ENCODE measurements around the gene C20orf204. TPM values are rescaled to one million over a fixed set of nuclear protein-coding genes. Genes with fewer than 3 reads are reported as not detected.

Gene C20orf204
- polyA plus RNA-seq, 3 donors: 0.56 to 1.1 (median 1.0) TPM

DNA sequence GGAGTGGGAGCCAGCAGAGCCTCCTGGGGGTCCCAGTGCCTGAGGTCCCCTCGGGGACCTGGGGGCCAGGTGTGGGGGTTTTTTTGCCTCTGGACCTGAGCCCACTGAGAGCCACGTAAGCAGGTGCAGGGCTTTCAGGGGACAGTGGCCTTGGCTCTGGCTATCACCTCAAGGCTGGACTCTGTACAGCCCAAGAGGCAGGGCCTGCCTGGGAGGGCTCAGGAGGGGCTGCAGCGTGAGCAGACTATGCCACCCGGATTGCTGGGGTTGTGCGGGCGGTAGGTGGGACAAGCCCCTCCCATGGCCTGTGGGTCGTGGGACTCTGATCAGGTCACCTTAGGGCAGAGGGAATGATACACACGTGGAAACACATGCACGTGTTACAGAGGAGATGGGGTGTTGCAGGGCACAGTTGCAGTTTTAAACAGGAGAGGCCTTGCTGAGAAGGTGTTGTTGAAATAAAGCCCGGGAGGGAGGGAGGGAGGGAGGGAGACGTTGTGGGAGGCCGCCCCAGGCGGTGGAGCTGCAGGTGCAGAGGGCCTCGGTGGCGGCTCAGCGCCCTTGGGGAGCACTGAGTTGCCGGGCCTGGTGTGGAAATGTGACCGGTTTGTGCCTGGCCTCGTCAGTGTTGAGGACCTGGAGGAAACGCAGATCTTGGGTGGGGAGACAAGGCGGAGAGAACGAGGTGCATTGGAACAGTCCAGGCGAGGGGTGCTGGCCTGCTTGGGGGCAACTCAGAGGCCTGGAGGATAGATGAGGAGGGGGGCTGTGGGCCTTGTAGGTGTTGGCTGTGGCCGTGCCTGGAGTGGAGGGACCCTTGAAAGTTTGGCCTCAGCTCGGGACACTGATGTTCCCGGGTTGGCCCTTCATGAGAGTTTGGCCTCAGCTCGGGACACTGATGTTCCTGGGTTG is 29.3 kb downstream of the C20orf204 start:
- DNase-seq (ENCODE audit: extremely low read depth in 1 of 11, low read depth in 9 of 11, low spot score in 4 of 11): no peak

DNA sequence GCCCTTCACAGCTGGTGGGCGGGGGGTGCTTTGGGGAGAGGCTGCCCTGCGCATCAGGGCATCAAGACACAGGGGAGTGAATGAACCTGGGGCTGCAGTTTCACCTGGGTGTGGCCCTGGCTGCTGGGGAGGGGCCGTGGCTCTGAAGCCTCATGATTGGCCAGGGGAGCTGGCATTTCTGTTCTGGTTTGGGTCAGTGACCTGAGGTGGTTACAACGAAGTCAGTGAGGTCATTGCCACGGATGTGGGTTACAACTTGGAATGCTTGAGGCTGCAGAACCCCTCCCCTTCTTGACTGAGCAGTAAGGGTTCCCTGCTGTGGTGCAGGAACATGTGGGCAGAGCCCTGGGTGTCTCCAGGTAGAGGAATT is 30.0 kb downstream of the C20orf204 start:
- no peak for DNase-seq (ENCODE audit: extremely low read depth in 1 of 11, low read depth in 9 of 11, low spot score in 4 of 11)

DNA sequence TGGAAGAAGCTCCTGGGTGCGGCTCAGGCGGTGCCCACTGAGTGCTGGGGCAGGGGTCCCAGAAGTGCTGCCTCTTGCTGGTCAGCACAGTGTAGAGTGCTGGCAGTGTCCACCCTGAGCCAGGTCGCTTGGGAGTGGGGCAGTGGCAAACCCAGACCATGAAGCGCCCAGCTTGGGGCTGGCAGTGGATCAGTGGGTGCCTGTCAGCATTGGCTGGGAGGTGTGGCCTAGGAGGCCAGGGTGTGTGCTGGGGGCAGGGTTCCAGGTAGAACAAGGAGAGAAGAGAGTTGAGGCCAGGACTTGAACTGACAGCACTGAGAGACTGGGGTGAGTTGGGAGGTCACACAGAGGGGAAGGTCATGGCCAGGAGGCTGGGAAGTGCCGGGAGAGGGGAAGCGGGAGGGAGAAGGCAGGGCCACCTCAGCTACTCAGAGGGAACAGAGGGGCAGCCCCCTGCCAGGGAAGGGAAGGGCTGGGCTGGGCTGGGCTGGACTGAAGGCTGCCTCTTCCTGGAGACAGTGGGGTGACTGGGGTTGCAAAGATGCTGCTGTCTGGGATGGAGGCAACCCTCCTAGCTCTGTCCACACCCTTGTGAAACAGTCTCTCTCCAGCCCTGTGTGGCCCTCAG is 31.1 kb downstream of the C20orf204 start:
- no peak for DNase-seq (ENCODE audit: extremely low read depth in 1 of 11, low read depth in 9 of 11, low spot score in 4 of 11)

DNA sequence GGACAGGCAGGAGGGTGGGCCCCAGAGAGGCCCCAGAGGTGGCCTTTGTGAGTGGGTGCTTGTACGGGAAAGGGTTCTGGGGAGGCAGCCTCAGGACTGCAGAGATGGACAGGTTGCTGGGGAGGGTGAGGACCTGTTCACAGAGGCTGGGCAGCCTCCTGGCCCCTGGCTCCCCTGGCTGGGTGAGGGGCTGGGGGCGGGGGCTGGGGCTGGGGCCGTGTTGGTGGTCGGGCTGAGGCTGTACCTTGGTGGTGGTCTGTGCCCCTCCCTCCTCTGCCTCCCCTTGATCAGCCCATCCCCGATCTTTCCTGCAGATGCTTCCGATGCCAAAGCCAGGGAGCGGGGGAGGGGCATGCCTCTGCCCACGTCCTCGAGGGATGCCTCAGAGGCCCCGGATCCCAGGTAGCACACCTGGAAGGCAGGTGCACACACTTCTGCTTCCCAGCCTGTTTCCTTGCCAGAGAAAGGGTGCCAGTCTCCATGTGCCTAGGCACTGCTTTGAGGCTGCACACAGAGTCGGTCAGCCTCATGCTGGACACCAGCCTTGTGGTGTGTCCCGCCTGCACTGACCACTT is 31.8 kb downstream of the C20orf204 start:
- DNase-seq (ENCODE audit: extremely low read depth in 1 of 11, low read depth in 9 of 11, low spot score in 4 of 11): no peak

DNA sequence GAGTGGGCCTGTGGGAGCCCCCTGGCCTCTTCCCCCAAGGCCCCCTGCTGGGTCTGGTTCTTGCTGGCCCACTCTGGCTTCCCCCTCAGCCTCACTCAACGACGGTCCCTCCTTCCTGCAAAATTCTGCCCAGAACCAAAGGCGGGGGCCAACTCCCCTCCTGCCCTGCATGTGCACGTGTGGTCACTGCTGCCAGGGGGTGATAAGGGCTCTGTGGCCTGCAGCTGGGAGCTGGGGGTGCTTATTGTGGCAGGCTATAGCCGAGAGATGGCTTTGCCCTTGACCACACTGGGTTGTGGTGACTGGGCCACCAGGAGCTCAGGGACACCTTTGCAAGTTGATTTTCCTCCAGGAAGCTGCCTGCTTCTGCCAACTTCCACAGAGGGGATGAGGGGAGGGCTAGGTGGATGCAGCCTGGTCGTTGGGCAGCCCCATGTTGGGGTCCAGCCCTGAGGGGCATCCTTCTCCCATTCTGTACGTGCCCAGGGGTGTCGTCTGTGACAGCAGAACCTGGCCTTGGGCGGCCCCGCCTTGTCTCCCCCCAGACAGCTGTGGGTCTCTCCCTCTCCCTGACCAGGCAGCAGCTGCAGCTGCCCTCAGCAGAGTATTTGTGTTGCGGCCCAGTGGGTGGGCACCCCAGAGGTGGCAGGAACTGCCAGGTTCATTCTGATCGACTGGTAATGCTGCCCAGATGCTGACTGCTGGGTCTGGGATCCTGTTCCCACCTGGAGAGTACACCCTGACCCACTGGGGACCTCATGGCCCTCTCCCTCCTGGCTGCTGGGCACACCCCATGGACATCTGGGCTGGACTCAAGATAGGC is 32.6 kb downstream of the C20orf204 start:
- no peak for DNase-seq (ENCODE audit: extremely low read depth in 1 of 11, low read depth in 9 of 11, low spot score in 4 of 11)

DNA sequence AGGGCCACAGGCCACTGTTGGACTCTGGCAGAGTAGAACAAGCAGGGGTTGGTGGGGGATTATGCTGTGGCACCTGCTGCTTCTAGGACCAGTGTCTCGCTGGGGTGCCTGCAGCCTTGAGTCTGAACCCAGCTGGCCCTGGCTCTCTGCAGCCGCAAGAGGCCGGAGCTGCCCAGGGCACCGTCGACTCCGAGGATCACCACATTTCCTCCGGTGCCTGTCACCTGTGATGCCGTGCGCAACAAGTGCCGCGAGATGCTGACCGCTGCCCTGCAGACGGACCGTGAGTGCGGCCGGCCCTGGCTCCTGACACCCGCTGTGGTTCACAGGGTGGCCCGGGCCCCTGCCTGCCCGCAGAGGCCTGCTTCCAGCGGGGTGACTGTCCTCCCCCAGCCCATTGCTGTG is 33.2 kb downstream of the C20orf204 start:
- DNase-seq (ENCODE audit: extremely low read depth in 1 of 11, low read depth in 9 of 11, low spot score in 4 of 11): no peak

DNA sequence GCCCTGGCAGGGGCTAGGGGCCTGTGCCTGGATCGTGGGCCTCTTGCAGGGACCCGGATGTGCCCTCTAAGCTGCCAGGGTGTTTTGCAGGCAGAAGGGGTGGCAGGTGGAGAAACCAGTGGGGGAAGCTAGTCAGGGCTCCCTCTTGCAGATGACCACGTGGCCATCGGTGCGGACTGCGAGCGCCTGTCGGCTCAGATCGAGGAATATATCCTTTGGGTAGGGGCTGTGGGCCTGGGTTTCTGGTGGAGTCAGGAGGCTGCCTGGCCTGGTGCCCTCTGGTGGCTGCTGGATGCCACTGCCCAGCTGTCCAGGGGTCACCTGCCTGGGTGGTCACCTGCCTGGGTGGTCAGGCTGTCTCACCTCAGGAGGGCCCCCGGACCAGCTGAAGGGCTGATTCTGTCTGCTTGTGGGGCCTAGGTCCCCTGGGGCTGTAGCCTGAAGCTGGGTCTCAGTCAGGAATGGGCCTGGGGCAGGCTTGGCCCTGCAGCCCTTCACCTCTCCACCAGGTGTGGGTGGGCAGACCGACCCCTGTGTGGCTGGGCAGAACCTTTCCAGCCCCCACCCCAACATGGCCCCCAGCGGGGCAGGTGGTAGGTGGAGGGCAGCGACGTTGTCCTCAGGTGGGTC is 33.7 kb downstream of the C20orf204 start:
- no peak for DNase-seq (ENCODE audit: extremely low read depth in 1 of 11, low read depth in 9 of 11, low spot score in 4 of 11)

DNA sequence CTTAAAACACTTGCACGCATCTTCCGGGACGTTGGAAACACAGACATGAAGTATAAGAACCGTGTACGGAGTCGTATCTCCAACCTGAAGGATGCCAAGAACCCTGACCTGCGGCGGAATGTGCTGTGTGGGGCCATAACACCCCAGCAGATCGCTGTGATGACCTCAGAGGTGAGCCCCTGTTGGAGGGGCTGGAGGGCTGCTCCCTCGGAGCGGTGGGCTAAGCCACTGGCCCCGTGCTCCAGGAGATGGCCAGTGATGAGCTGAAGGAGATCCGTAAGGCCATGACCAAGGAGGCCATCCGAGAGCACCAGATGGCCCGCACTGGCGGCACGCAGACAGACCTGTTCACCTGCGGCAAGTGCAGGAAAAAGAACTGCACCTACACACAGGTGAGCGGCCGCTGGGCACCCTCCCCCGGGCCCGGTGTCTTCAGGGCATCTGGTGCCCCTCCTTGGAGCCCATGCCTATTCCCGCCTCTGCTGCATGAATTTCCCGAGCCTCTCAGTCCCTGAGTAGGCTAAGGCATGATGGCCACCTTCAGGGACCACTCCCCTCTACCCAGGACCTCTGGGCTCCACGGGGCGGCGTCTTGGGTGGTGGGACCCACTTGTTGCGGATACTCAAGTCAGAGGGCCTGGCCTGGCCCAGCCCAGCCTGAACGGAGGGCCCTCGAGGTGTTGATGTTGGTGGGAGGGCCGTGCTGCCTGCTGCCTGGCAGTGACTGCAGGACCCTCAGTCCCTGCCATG is 34.4 kb downstream of the C20orf204 start:
- DNase-seq (ENCODE audit: extremely low read depth in 1 of 11, low read depth in 9 of 11, low spot score in 4 of 11): no peak

DNA sequence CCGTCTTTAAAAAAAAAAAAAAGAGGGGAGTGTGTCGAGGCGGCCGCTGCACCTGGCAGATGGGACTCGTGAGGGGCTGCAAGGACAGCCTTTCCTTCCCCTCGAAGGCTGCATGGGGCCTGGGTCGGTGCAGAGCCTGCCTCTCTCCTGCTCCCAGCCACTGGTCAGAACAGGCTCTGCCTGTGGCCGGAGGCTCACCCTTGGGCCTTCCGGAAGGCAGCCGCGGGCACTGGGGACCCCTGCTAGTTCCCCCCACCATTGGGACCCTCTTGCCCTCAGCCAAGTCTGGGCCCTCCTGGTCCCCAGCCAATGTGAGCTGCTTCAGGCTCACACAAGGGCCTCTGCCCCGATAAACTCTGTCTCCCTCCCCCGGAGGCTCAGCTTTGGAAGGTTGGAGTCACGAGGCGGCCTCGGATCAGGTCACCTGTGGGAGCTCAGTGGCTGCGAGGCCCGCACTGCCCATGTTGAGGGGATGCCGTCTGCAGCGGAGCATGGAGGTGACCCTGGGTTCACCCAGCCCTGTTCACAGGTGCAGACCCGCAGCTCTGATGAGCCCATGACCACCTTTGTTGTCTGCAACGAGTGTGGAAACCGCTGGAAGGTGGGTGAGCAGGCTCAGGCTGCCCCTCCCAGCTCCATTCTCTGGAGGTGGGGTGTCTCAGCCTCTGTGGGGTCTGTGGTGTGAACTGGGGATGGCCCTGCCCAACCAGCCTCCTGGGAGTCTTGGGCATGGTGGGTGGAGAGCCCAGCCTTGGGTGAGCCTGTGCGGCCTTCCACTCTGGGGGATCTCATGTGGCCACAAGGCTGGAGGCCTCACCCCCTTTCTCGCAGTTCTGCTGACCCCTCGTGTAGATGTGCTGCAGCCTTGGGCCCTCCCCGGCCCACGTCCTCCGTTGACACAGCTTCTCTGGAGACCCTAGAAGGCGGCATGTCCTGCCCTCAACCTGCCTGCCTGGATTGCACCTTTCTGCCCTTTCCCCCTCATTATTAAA is 35.7 kb downstream of the C20orf204 start:
- no peak for DNase-seq (ENCODE audit: extremely low read depth in 1 of 11, low read depth in 9 of 11, low spot score in 4 of 11)

DNA sequence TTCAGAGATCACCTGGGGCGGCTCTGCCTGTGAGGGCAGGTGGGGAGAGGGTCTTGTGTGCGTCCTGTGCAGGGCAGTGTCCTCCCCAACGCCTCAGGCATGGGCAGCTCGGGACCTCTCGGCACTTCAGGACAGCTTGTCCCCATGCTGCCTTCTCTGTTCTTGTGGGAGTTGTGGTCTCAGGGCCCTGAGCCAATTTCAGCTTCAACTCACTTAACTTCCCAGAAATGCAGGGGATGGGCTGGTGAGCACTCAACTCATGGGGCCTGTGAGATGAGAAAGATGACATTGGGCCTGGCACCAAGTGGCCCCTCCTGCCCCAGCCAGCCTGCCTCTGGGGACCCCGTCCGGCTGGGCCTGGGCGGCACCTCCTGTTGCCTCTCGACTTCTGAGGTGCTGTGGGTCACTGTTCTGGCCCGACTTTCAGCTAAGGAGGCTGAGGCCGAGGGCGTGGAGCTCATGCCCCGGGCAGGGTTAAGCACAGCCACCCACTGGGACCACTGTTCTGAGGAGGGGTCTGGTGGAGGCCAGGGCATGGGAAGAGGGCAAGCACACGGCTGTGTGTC is 36.6 kb downstream of the C20orf204 start:
- DNase-seq (ENCODE audit: extremely low read depth in 1 of 11, low read depth in 9 of 11, low spot score in 4 of 11): no peak

DNA sequence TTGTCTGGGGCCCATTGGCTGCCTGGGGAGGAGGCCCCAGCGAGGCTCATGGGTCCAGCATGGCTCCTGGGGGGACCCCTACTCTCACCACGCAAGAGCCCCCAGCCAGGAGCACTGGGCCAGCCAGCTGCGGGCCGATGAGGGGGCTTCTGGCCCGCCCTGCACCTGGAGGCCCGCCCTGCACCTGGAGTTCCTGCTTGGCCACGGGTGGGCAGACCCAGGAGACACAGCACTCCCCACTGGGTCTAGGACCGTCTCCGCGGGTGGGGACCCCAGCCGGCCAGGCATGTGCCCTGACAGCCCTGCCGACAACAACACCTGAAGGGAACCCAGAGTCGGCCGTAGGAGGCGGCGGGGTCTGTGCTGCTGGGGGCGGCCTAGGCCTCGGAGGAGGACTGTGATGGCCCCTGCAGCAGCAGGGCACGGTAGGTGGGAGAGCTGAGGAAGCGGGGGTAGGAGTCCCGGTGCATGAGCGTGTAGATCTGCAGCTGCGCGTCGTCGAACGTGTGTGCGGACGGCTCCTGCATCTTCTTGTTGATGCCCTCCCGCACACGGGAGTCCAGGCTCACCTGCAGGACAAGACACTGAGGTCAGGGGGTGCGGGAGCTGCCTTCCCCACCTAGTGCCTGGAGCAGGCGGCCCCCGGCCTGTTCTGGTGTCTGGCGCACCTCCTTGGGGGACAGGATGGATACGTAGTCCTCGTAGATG is 37.6 kb downstream of the C20orf204 start:
- DNase-seq (ENCODE audit: extremely low read depth in 1 of 11, low read depth in 9 of 11, low spot score in 4 of 11): no peak

DNA sequence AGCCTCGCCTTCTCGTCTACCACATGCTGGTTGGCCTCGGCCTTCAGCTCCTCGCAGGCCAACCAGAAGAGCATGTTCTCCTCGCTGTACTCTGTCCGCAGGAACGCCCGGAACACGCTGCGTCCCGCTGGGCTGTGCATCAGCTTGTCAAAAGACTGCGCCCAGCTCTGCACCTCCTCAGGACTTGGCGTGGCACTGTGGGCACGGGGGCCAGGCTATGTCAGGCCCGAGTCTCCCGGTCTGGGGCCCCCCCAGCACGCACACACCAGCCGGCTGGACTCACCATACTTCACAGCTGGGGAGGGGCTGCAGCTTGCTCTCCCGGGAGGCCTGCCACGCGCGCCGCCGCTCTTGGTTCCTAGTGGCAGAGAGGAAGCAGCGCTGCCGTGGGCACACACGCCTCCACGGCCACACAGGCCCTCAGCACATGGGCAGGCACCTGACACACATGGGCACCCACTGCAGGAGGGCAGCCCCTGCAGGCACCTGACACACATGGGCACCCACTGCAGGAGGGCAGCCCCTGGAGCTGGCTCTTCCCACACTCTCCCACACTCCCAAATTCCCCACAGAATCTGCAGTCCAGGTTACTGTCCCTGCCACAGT is 38.3 kb downstream of the C20orf204 start:
- no peak for DNase-seq (ENCODE audit: extremely low read depth in 1 of 11, low read depth in 9 of 11, low spot score in 4 of 11)

DNA sequence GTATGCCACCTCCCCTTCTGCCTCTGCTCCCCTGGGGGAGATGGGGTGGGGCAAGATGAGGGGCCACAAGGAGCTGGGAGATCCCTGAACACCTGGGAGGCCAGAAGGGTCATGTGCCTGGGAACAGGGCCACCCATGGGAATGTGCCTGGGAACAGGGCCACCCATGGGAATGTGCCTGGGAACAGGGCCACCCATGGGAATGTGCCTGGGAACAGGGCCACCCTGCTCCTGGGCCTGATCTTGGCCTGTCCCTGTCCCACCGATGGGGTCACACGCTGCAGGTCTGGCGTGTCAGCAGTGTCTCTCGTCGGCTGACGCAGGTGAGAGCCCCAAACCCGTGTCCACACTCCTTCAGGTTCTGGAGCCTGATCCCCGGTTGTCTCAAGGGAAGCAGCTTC is 39.0 kb downstream of the C20orf204 start:
- no peak for DNase-seq (ENCODE audit: extremely low read depth in 1 of 11, low read depth in 9 of 11, low spot score in 4 of 11)

DNA sequence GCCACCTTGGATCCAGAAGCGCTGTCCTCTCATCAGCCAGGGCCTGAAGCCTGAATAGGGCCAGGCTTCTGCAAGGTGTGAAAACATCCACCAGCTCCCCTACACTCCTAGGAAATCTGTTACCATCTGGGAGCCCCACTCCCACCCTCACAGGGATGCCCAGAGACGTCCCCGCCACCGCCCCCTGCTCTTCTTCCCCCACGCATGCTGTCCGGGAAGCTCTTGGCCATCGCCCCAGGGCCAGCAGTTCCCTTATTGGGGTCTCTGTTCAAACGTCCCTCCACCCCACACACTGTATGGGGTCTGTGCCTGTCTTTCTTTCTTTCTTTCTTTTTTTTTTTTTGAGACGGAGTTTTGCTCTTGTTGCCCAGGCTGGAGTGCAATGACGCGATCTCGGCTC is 39.6 kb downstream of the C20orf204 start:
- no peak for DNase-seq (ENCODE audit: extremely low read depth in 1 of 11, low read depth in 9 of 11, low spot score in 4 of 11)

DNA sequence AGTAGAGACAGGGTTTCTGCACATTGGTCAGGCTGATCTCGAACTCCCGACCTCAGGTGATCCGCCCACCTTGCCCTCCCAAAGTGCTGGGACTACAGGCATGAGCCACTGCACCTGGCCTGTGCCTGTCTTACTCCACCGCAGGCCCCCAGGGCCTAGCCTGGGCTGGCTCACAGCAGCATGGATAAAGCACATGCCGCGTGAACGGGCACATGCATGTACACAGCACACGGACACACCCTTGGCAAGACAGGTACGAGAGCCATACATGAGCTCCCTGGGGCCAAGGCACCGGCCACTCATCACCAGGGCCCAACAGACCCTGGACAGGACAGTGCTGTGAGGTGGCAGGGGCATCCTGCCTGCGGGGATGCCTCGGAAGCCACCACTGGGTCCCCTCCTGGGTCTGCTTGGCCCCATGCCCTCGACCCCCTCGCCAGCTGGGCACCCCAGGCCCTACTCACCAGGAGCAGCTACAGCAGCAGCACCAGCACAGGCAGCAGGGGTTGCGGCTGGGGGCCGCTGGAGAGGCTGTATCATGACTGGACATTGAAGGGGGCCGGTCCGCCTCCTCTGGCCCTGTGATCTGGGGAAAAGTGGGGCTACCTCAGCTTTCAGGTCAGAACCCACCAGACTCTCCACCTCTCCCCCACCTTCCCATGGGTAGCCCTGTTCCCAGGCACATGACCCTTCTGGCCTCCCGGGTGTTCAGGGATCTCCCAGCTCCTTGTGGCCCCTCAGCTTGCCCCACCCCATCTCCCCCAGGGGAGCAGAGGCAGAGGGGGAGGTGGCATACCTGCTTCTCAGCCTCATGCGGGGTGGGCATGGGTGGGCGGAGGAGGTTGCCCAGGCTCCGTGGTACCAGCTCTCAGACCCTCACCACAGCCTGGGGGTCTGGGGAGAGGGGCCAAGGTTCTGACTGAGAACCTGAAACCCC is 40.3 kb downstream of the C20orf204 start:
- no peak for DNase-seq (ENCODE audit: extremely low read depth in 1 of 11, low read depth in 9 of 11, low spot score in 4 of 11)

All from renal cortex interstitium (tissue), 11 donors.